ENCODE data around the gene CPXM1.
"Not testable (repeated sequence)": the region's sequence is repeated elsewhere in the genome, so short reads cannot be mapped to it uniquely, and the experiment has no call there.

CPXM1 gene

DNA sequence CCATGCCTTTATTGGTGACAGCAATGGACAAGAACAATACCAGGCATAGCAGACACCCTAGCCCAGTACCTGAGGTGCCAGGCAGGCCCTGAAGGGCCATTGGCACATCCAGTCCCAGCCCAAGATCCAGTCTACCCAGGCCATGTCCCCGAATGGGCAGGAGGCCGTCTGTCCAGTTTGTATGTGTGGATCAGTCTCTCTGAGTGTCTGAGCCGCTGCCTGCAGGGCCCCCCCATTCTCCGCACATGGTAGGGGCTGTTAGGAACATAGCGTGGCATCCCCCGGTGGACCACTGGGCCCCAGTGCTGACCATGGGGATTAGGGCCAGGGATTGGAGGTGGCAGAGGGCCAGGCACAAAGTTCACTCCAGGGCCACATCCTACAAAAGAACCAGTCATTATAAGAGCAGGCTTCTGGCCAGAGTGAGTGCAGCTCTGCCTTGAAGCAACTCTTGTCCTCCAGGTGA lies 34.9 kb upstream of the CPXM1 start (continued):
- TF ChIP-seq, protein P1, sequence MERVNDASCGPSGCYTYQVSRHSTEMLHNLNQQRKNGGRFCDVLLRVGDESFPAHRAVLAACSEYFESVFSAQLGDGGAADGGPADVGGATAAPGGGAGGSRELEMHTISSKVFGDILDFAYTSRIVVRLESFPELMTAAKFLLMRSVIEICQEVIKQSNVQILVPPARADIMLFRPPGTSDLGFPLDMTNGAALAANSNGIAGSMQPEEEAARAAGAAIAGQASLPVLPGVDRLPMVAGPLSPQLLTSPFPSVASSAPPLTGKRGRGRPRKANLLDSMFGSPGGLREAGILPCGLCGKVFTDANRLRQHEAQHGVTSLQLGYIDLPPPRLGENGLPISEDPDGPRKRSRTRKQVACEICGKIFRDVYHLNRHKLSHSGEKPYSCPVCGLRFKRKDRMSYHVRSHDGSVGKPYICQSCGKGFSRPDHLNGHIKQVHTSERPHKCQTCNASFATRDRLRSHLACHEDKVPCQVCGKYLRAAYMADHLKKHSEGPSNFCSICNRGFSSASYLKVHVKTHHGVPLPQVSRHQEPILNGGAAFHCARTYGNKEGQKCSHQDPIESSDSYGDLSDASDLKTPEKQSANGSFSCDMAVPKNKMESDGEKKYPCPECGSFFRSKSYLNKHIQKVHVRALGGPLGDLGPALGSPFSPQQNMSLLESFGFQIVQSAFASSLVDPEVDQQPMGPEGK (CRISPR knock-in tag; IDR thresholded peaks at IDR 0.05; ENCODE audit: borderline replicate concordance): no peak
- no peak for TF ChIP-seq TCF4 (CRISPR knock-in tag; IDR thresholded peaks at IDR 0.05; ENCODE audit: borderline replicate concordance)

DNA sequence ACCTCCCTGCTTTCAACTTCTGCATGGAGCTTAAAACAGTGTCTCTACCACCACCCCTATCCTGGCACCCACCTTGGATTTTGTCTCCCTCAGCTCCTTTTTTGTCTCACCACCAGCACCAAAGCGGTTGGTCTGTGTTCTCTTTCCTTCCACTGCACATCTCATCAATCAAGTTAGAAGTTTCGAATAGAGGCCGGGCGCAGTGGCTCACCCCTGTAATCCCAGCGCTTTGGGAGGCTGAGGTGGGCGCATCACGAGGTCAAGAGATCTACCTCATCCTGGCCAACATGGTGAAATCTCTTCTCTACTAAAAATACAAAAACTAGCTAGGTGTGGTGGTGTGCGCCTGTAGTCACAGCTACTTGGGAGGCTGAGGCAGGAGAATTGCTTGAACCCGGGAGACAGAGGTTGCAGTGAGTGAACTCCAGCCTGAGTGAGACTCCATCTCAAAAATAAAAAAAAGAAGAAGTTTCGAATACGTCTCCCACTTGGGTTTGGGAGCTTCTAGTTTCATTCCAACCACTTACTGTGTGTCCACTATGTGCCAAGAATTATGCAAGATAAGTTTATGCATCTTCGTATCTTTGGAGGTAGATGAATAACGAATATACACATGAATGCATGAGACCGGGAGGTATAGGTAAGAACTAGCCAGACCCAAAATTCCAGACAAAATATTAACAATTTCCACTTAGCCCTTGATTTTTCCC lies 34.1 kb upstream of the CPXM1 start:
- ATAC-seq: no peak
- TF ChIP-seq ZFP3 (CRISPR knock-in tag; IDR thresholded peaks at IDR 0.05): no peak
- TF ChIP-seq PPARA (CRISPR knock-in tag; IDR thresholded peaks at IDR 0.05; ENCODE audit: borderline replicate concordance): no peak
- TF ChIP-seq, protein P2, sequence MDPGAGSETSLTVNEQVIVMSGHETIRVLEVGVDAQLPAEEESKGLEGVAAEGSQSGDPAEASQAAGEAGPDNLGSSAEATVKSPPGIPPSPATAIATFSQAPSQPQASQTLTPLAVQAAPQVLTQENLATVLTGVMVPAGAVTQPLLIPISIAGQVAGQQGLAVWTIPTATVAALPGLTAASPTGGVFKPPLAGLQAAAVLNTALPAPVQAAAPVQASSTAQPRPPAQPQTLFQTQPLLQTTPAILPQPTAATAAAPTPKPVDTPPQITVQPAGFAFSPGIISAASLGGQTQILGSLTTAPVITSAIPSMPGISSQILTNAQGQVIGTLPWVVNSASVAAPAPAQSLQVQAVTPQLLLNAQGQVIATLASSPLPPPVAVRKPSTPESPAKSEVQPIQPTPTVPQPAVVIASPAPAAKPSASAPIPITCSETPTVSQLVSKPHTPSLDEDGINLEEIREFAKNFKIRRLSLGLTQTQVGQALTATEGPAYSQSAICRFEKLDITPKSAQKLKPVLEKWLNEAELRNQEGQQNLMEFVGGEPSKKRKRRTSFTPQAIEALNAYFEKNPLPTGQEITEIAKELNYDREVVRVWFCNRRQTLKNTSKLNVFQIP (CRISPR knock-in tag; IDR thresholded peaks at IDR 0.05; ENCODE audit: borderline replicate concordance, low read depth): no peak
- TF ChIP-seq TCF4 (CRISPR knock-in tag; IDR thresholded peaks at IDR 0.05; ENCODE audit: borderline replicate concordance): no peak
- TF ChIP-seq, protein P3, sequence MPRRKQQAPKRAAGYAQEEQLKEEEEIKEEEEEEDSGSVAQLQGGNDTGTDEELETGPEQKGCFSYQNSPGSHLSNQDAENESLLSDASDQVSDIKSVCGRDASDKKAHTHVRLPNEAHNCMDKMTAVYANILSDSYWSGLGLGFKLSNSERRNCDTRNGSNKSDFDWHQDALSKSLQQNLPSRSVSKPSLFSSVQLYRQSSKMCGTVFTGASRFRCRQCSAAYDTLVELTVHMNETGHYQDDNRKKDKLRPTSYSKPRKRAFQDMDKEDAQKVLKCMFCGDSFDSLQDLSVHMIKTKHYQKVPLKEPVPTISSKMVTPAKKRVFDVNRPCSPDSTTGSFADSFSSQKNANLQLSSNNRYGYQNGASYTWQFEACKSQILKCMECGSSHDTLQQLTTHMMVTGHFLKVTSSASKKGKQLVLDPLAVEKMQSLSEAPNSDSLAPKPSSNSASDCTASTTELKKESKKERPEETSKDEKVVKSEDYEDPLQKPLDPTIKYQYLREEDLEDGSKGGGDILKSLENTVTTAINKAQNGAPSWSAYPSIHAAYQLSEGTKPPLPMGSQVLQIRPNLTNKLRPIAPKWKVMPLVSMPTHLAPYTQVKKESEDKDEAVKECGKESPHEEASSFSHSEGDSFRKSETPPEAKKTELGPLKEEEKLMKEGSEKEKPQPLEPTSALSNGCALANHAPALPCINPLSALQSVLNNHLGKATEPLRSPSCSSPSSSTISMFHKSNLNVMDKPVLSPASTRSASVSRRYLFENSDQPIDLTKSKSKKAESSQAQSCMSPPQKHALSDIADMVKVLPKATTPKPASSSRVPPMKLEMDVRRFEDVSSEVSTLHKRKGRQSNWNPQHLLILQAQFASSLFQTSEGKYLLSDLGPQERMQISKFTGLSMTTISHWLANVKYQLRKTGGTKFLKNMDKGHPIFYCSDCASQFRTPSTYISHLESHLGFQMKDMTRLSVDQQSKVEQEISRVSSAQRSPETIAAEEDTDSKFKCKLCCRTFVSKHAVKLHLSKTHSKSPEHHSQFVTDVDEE (CRISPR knock-in tag; IDR thresholded peaks at IDR 0.05): no peak
- TF ChIP-seq ARNTL (CRISPR knock-in tag; IDR thresholded peaks at IDR 0.05; ENCODE audit: borderline replicate concordance, low read depth): no peak
- TF ChIP-seq, protein P4, sequence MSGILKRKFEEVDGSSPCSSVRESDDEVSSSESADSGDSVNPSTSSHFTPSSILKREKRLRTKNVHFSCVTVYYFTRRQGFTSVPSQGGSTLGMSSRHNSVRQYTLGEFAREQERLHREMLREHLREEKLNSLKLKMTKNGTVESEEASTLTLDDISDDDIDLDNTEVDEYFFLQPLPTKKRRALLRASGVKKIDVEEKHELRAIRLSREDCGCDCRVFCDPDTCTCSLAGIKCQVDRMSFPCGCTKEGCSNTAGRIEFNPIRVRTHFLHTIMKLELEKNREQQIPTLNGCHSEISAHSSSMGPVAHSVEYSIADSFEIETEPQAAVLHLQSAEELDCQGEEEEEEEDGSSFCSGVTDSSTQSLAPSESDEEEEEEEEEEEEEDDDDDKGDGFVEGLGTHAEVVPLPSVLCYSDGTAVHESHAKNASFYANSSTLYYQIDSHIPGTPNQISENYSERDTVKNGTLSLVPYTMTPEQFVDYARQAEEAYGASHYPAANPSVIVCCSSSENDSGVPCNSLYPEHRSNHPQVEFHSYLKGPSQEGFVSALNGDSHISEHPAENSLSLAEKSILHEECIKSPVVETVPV (CRISPR knock-in tag; IDR thresholded peaks at IDR 0.05): no peak
- TF ChIP-seq, protein P5, sequence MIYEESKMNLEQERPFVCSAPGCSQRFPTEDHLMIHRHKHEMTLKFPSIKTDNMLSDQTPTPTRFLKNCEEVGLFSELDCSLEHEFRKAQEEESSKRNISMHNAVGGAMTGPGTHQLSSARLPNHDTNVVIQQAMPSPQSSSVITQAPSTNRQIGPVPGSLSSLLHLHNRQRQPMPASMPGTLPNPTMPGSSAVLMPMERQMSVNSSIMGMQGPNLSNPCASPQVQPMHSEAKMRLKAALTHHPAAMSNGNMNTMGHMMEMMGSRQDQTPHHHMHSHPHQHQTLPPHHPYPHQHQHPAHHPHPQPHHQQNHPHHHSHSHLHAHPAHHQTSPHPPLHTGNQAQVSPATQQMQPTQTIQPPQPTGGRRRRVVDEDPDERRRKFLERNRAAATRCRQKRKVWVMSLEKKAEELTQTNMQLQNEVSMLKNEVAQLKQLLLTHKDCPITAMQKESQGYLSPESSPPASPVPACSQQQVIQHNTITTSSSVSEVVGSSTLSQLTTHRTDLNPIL (CRISPR knock-in tag; IDR thresholded peaks at IDR 0.05; ENCODE audit: low read depth): no peak
- TF ChIP-seq CSDC2 (CRISPR knock-in tag; IDR thresholded peaks at IDR 0.05): no peak

DNA sequence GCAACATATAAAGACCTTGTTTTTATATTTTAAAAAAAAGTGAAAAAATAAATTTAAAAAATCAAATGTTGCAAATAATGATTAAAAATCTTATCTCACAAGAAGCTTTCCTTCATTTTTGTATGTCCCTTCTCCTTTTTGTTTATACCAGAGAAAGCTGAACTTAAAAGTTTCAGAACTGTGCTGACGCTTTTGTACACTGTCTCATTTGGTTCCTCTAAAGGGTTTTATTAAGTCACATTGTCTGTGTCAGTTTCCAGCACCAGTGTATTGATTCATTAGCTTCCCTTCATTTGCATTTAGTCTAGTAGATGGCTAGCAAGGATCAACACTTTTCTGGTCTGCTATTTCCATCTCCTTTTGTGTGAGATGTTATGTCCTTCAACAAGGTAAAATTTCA lies 33.3 kb upstream of the CPXM1 start:
- TF ChIP-seq RARB (CRISPR knock-in tag; IDR thresholded peaks at IDR 0.05) (no peak), ZC3H10 (CRISPR knock-in tag; IDR thresholded peaks at IDR 0.05) (no peak), ZNF70 (CRISPR knock-in tag; IDR thresholded peaks at IDR 0.05) (no peak), SNAI2 (CRISPR knock-in tag; IDR thresholded peaks at IDR 0.05) (no peak), ESRRG (CRISPR knock-in tag; IDR thresholded peaks at IDR 0.05) (no peak), BACH2 (CRISPR knock-in tag; IDR thresholded peaks at IDR 0.05; ENCODE audit: borderline replicate concordance) (no peak), ZNF8 (CRISPR knock-in tag; IDR thresholded peaks at IDR 0.05) (no peak), PPARA (CRISPR knock-in tag; IDR thresholded peaks at IDR 0.05; ENCODE audit: borderline replicate concordance) (no peak), ZFP3 (CRISPR knock-in tag; IDR thresholded peaks at IDR 0.05) (no peak), ZNF565 (CRISPR knock-in tag; conservative IDR thresholded peaks at IDR 0.05; ENCODE audit: low read depth) (no peak), TCF4 (CRISPR knock-in tag; IDR thresholded peaks at IDR 0.05; ENCODE audit: borderline replicate concordance) (no peak)
- TF ChIP-seq, protein P5 (CRISPR knock-in tag; IDR thresholded peaks at IDR 0.05; ENCODE audit: low read depth): no peak
- TF ChIP-seq, protein P4 (CRISPR knock-in tag; IDR thresholded peaks at IDR 0.05): no peak
- TF ChIP-seq, protein P2 (CRISPR knock-in tag; IDR thresholded peaks at IDR 0.05; ENCODE audit: borderline replicate concordance, low read depth): no peak
- ATAC-seq: no peak

DNA sequence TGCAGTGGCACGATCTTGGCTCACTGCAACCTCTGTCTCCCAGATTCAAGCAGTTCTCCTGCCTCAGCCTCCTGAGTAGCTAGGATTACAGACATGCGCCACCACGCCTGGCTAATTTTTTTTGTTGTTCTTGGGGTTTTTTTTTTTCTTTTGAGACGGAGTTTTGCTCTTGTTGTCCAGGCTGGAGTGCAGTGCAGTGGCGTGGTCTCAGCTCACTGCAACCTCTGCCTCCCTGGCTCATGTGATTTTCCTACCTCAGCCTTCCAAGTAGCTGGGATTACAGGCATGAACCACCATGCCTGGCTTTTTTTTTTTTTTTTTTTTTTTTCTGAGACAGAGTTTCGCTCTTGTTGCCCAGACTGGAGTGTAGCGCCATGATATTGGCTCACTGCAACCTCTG lies 30.8 kb upstream of the CPXM1 start:
- ATAC-seq: not testable (repeated sequence)

All from SK-N-SH treated with all-trans-retinoic acid at 6 μM for 48 hours (cell line).